NCI-H446 (cell line): Measurements from ENCODE around the gene KCTD3.

Source experiments
- DNase-seq, 2 experiments: peaks; one replicate each; lab custom pipeline; 2025; lab: John Stamatoyannopoulos, UW

Gene KCTD3

DNA sequence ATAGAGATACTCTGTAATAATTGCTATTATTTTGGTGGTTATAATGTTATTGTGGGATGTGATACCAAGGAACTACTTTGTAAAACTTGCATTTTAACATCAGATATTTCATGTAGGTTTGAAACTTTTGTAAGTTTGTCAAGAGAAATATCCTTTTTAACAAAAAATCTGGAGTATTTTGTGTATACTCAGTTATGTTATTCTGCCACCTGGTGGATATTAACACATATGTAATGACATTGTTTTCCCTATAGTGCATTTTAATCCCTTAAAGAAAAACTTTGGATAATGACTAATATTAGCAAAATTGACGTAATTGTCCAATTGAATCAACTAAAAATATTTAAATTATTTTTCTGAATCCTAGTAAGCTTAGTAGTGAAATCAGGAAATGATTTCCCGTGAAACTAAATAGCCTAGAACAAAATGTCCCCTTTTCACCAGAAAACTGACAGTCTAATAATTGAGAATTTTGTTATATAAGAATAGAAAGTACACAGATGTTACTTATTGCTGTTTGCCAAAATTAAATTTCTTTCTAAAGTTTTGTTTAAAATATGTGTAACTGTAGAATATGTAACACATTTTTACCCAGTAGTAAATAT is 39.6 kb downstream of the KCTD3 start:
- DNase-seq, result peak in 1 of 2 experiments; percentile 44

DNA sequence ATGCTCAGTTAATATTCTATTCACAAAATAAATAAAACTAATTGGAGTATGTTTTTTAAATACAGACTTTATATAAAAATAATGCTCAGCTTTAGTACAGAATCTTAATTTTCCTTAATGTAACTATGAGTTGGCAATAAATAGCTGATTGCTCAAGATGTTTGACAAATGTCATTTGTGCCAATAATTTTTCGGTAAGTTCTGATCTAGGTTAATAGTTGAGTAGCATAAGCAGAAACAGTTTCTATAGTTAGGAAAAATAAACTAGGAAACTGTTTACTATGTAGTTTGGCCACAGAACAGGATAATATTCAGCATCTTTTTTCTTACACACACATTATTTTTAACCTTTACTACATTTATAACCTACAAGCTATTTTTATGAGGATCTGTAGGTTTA is 40.3 kb downstream of the KCTD3 start:
- DNase-seq, result no peak

DNA sequence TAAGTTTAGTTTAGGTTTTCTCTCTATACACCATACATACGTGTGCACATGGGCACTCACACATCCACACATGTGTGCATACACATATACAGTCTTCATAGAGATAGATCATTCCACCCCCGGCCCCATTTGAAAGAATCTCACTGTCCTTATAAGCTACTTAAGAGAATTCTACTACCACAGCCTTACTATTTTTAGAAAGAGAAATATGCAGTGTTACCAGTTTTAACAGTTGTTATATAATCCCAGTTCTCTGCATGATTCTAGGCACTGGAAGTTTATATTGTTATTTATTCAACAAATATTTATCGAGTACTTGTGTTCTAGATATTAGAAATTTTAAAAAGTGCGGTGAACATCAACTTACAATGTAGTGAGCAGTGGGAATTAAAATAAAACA is 41.5 kb downstream of the KCTD3 start:
- DNase-seq, result no peak

DNA sequence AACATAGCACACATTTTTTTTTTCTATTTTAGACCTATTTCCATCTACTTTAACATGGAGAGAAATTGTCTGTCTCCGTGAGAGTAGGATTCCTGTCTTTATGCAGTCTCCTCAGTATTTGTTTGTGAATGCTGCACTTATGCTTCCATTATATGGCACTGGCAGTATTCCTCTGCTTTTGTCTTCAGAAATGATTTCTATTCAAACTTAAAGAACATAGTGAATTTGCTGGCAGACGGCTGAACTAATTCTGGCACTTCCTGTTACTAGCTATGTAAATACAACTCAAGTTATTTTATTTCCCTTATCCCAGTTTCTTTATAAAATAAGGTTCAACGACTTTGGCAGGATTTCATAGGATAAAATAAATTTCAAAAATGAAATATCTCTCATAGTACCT is 45.3 kb downstream of the KCTD3 start:
- DNase-seq, result no peak

DNA sequence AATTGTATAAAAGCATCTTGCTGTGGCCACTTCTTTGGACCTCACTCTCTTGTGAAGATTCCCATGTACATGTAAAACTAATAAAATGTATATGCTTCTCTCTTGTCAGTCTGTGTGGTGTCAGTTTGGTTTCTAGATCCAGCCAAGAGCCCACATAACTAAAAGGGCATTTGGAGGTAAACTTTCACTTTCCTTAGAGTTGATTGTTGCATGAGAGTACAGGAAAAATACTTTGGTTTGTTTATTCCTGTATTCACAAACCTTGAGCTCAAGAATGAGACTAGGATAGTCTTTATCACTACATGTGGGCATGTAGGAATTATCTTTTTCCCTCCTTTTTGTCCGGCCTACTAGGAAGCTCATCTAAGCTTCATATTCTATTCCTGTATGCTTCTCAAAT is 50.9 kb downstream of the KCTD3 start:
- DNase-seq, result no peak

DNA sequence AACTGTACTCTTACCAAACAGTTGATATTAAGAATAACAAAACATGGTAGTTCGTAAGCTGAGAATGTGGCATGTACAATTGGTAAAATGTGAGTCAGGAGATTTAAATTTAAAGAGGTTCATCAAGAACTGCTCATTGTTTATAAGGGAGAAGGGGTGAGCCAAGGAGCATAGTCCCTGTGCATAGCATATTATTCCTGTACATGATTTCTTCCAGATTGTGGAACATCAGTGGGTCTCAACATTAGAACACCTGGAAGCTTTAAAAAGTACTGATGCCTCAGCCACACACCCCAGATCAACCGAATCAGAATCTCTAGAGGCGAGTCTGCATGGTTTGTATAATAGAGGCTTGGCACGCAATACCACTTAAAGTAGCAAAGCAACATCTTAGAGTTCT is 56.1 kb downstream of the KCTD3 start:
- DNase-seq, result no peak

DNA sequence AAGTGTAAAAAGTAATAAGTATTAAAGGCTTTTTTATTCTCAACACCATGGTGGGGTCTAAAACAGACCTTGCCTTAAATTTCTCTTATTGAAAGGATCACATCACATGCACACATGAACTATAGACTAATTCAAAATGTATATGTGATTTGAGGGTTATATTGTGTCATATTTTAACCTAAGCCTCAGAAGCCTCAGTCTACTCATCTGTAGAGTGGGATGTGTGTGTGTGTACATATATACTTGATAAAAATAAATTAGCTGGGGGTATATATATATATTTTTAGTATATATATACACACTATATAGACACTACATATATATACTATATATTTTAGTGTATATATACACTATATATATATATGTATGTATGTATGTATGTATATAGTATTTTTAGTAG is 58.8 kb downstream of the KCTD3 start:
- no peak for DNase-seq

DNA sequence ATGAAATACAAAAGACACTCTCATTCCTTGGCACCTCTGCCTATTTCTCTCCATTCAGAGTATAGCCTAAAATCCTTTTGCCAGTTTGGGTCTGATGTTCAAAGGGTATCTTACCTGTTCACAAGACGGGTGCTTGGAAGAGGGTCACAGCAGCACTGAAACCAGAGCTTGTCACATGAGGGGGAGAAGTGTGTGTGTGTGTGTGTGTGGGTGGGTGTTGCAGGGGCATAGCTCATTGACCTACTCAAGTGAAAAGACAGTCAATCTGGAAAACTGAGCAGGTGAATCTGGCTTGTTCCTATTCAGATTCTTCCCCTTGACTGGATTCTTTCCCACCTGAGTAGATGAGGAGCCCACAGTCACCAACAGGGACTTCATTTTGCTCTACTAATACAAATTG is 63.9 kb downstream of the KCTD3 start:
- no peak for DNase-seq

DNA sequence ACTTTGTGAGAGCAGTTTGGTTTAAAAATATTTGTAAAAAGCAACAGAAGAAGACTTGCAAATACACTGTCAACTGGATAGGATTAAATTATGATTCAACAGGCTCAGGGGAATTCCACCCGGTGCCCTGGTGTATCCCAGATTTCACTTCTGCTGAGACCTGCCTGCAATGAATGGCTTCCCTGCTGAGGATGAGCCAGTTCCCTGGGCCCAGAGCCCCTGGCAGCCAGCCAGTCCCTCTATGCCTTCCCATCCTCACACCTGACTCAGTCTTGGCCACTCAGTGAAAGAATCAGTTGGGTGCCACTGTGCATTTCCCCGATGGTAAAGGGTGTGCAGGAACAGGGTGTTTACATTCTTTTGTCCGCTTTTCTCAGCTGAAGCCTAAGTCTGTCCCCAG is 64.4 kb downstream of the KCTD3 start:
- peak in 1 of 2 experiments; percentile 70 for DNase-seq

DNA sequence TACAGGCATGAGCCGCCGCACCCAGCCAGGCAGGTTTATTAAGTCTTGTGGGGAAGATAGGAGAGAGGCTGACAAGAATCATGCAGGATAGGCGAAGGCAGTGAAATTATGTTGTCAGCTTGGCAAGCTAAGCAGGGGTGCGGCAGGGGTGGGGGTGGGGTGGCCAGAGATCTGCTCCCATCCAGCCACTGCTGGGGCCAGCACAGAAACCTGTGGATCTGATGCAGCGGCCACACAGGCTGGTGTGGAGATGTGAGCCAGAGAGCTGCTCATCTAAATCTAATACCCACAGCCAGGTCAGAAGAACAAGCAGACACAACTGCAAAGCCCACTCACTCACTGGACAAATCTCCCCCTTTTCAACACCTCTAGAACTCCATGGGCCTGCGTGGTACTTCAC is 68.7 kb downstream of the KCTD3 start:
- DNase-seq, result no peak

DNA sequence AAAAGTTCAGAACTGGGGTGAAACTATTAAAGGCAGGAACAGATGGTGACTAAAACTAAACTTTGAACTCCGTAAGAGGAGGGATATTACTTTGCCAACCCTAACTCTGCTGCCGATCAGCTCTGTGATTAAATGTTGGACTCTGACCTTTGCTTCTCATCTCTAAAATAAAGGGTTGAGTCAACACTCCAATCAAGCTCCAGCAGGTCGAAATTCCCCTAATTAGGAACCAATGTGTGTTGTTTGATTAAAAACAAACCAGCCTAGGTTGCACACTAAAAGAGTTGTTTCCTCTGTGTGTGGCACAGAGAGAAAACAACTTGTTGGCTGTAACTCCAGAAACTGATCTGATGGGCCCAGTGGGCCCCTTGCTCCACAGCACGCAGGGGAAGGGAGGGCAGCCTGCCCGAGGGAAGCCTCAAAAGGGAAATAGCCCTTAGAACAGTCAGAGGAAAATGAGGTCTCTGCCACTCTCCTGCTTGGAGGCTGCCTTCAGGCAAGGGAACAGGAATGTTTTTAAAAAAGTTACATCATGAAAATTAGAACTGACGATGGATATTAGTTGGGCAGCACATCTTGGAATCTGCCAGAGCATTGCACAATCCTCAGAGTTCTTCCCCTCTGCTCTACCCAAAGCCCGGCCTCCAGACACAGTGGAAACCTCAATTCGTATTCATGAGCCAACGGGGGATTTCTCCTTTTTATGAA is 69.3 kb downstream of the KCTD3 start:
- DNase-seq, result no peak

DNA sequence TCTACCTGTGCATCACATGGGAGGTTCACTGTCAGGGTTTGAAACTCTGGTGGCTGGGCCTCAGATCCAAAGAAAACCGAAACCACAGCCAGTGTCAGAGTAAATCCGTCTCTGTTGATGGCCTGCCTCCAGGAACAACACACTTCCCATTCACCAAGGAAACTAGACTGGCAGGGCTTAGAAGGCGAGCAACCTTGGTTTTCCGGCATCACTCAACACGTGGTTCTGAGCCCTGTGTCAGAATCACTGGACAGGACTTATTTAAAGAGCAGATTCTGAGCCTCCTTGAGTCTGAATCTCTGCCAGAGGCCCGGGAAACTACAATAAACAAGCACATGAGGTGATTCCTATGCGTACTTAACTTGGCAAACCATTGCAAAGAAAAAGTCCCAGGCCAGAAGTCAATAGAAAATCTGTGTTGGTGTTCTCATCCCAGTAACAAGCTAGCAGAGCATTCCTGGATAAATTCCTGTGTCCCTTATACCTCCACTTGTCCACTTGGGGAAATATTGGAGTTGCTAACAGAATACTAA is 70.0 kb downstream of the KCTD3 start:
- DNase-seq, result peak in 1 of 2 experiments; percentile 41

DNA sequence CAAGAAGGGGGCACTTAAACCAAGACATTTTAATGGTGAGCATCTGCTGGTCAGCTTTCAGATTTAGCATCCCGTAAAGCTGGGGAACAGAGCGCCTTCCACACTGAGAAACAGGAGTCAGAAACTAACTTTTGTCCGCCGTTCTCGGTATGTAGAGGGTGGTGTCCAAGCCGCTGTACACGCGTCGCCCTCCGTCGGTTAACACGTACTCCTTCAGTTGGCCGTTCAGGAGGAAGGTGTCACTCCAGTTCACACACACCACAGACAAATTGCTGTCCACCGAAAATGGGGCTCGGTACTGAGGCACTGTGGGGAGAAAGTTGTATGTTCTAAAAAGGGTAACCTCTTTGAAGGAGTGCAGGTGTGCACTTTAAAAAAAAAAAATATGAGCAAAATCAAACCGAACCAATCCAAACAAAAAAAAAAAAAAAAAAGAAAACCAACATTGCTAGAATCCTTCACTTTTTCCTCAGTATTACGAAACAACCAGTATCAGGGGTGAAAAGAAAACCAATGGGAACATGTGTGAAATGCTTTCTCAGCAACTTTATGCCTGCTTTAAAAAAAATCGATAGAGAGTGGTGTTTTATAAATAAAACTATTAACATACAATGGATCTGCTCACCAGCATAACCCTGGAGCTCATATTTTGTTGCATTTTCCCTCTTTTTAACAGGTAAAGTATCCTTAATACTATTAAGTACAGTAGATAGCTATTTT is 73.5 kb downstream of the KCTD3 start:
- no peak for DNase-seq

DNA sequence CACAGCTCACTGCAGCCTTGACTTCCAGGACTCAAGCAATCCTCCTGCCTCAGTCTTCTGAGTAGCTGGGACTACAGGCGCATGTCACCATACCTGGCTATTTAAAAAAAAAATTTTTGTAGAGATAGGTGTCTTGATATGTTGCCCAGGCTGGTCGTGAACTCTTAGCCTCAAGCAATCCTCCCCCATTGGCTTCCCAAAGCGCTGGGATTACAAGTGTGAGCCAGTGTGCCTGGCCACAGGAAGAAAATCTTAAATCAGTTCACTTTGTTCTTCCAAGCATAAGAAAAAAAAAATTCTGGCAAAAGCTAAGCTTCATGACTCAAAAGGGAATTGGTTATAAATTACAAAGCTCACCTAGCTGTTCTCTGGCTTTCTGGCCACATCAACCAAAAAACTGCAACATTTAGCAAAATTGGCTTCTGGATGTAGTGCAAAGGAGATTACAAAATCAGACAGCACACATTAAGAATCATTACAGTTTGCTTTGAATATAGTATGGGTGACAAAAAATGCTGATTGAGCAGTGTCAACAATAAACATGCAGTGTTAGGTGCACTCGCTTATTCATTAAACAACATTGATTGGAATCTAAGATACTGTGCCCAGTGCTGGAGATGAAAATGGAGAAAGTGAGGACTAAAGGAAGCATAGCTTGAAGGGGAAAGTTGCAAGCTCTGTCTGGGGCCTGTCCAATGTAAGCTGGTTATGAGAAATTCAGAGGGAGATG is 76.7 kb downstream of the KCTD3 start:
- DNase-seq, result no peak

DNA sequence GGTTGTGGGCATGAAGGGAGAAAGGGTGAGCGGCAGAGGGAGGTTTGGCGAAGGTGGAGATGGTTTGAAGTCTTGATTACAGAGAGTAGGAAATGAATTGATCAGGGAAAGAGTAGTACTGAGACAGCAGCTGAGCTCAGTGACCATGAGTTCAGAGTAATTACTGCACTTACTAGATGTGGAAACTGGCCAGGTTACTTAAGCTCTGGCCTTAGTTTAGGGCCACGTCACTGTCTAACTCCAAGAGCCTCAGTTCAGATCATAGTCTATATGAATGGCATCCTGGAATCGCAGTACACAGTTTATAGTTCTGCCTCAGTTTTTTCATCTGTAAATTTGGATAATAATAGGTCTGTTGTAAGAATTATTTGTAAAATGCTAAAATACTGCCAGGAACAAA is 78.1 kb downstream of the KCTD3 start:
- DNase-seq, result no peak

DNA sequence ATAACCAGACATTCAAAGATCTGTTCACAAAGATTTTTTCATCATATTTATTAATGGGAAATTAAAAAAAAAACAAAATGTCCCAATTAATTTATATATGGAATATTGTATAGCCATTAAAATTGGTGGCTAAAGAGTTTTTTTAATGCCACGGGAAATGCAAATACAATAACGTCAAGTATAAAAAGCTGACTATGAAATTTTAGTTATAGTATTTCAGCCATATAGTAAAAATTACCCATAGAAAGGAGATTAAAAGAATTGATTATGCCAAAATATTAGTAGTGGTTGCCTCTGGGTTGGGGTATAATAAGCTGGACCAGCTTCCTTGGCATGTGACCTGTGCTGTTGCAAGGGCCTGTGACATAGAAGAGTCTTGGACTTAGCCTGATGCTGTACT is 78.8 kb downstream of the KCTD3 start:
- no peak for DNase-seq

DNA sequence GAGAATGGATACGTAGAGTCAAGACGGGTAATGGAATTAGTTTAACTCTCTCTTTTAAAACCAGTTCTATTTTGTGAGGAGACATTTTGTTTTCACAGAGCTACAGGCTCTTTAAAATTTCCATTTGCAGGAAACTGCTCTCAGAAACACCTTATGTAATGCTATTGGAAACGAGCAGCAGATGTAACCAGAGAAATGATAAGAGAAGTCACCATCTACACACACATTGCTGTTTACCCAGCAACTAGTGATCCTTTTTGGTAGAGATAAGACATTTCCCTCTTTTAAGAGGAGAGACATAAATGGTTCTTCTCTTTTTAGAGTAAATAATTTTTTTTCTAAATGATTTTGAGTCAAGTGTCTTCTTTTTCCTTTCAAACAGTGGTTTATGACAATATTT is 80.6 kb downstream of the KCTD3 start:
- no peak for DNase-seq

DNA sequence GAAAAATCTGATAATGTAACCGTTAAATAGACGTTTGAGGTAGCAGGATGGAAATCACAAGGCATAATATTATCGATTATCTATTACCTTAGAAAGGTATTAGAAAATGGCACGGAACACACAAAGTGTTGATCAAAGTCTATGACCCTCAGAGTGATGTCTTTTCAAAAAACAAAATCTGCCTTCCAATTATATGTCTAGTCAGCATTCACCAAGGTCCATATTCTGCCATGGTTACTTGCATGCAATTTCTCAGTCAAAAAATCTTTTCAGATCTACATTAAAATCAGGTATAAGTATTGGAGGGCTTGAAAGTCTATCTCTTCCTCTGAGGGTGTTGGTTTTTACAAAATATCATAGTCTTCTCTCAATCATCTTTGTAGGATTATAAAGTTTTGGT is 81.9 kb downstream of the KCTD3 start:
- DNase-seq, result no peak

DNA sequence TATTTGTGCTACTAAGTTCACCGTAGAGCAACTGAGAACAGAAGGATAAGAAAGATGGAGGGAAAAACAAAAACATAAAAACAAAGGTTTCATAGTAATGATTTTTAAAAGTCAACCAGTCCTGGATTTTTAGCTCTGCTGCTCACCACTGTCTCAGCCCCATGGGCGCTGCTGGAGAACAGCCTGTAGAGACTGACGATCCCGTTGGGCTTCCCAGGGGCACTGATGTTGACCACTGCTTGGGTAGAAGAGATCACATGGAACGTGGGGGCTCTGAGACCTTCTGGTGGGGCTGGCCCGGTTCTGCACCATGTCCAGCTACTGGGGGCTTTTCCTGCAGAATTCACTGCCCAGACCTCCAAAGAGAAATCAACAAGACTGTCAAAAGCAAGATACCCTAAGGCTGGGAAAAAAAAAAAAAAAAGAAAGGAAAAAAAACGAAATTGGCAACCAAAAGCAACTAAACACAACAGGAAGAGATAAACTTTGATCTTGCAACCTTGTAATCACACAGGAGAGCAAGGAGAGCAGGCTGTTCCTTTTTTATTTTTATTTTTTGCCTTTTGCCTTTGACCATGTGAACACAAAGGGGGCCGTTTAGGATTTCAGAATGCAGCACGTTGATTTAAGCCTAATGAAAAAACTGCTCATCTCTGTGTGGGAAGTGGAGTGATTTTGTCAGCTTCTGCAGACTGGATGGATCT is 83.5 kb downstream of the KCTD3 start:
- no peak for DNase-seq

DNA sequence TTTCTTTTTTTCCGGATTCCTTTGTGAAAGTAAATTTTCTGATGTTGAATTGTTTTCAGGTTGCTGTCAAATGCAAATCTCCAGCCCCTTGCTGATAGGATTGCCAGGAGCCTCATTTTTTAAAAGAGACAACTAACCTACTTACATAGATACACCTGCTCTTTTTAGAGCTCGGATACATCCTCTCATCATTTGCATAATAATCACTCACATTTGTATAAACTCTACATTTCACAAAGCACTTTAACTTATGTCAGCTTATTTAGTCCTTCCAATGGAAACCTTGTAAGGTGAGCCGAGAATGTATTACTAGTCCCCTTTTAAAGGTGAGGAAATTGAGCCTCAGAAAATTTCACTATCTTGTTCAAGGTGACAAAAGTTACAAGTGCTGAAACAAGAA is 84.8 kb downstream of the KCTD3 start:
- DNase-seq, result no peak

DNA sequence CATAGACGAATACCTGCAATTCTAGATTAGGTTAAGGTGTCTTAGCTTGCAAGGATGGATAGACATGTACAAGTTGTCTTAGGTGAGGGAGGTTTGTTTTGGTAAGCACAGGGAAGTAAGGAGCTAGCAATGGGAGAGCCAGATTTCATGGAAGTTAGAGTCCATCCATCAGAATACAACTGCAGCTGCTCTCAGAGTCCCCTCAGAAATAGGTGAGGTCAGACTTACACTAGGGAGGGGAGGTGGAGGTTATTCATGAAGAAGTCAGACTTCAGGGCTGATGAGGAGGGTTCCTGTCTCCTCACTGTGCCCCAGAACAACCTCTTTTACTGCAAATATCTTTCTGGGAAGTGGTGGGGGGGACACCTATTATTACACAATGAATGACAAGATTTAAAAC is 85.3 kb downstream of the KCTD3 start:
- no peak for DNase-seq

DNA sequence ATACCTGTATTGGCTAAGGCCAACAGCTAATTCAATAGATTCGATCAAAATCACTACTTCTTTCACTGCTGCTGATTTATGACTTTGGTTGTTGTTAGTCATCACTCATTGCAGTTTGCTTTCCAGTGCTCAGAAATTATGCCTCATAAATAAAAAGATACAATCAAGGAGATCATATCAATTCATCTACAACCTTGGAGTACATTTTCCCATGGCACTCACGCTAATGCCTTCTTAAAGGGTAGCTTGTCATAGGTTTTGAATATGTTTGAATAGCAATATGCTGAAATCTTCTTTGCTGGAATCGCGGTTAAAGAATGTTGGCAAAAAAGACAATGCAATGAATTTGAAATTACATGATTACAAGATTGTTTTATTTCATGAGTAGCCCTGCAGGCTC is 89.9 kb downstream of the KCTD3 start:
- DNase-seq, result no peak
